H1 (cell line): ENCODE results near the gene GDPD3. TPM values are rescaled to one million over a fixed set of nuclear protein-coding genes. Genes with fewer than 3 reads are reported as not detected.

ENCODE experiments used
- CTCF ChIA-PET: fragments of 300-600 bp; sonication (Branson Sonifier 250); formaldehyde crosslinking; loops from one replicate; lab custom pipeline; 2021; ENCODE audit not compliant: partially characterized antibody; lab: Charles Lee
- POLR2A ChIA-PET: fragments of 300-600 bp; sonication (Branson Sonifier 250); formaldehyde crosslinking; loops from one replicate; lab custom pipeline; 2021; ENCODE audit warnings: inconsistent platforms; ENCODE audit not compliant: partially characterized antibody; lab: Charles Lee
- DNase-seq, 2 experiments: peaks; one replicate each; pipeline versions ENCODE4 v3.0.0 to v3.0.0-alpha.2; 2010 to 2022; ENCODE audit warnings: low spot score in 2 of 2, low read depth in 1 of 2, mixed read lengths in 1 of 2
- FAIRE-seq: peaks from 2 replicates; lab custom pipeline; 2011; peaks lifted over from hg19 to GRCh38; lab: Jason Lieb, UNC
- H2AFZ ChIP-seq: 2 replicates; pipeline ENCODE4 v1.8.1; 2012; ENCODE audit warnings: low read length, inconsistent platforms
- H2AK5ac ChIP-seq: 2 replicates; pipeline ENCODE4 v1.6.1; 2013; ENCODE audit warnings: low read depth, low read length
- H2BK120ac ChIP-seq: replicated peaks from 2 replicates; pipeline ENCODE3; 2013; ENCODE audit warnings: low read depth, low read length, inconsistent platforms
- H2BK12ac ChIP-seq: 2 replicates; pipeline ENCODE4 v1.6.1; 2013; ENCODE audit warnings: low read depth, low read length
- H2BK15ac ChIP-seq: 2 replicates; pipeline ENCODE4 v1.6.1; 2013; ENCODE audit warnings: low read length
- H2BK20ac ChIP-seq: 2 replicates; pipeline ENCODE4 v1.6.1; 2013; ENCODE audit warnings: low read length
- H2BK5ac ChIP-seq: 2 replicates; pipeline ENCODE4 v1.6.1; 2013; ENCODE audit warnings: low read depth, low read length
- H3K14ac ChIP-seq: 2 replicates; pipeline ENCODE4 v1.6.1; 2013; ENCODE audit warnings: inconsistent platforms; ENCODE audit not compliant: insufficient read length
- H3K18ac ChIP-seq: 2 replicates; pipeline ENCODE4 v1.6.1; 2013; ENCODE audit warnings: low read length; ENCODE audit errors: extremely low read depth
- H3K23ac ChIP-seq: 2 replicates; pipeline ENCODE4 v1.6.1; 2013; ENCODE audit warnings: inconsistent platforms; ENCODE audit not compliant: insufficient read length
- H3K23me2 ChIP-seq: 2 replicates; pipeline ENCODE4 v1.6.1; 2013; ENCODE audit warnings: low read depth, low read length
- H3K27ac ChIP-seq: 2 replicates; pipeline ENCODE4 v1.6.1; 2011; ENCODE audit warnings: low read depth, low read length, inconsistent platforms
- H3K27me3 ChIP-seq, 4 experiments: replicated peaks in 1 of 4; 1 replicate in 1 of 4; 2 replicates in 3 of 4; pipeline versions ENCODE4 v1.6.1 to v1.8.1; 2011 to 2013; ENCODE audit warnings: low read length in 3 of 4, mild to moderate bottlenecking in 3 of 4, inconsistent platforms in 2 of 4, mixed read lengths in 2 of 4, moderate library complexity in 1 of 4; ENCODE audit not compliant: control insufficient read depth in 3 of 4, insufficient read depth in 3 of 4; ENCODE audit errors: extremely low read depth in 1 of 4
- H3K36me3 ChIP-seq, 4 experiments: 2 replicates each; pipeline versions ENCODE4 v1.6.1 to v1.8.1; 2011 to 2013; ENCODE audit warnings: mild to moderate bottlenecking in 4 of 4, low read length in 3 of 4, moderate library complexity in 2 of 4, control low read depth in 1 of 4, inconsistent platforms in 1 of 4; ENCODE audit not compliant: insufficient read depth in 4 of 4, control insufficient read depth in 2 of 4
- H3K4ac ChIP-seq: replicated peaks from 2 replicates; pipeline ENCODE3; 2013; ENCODE audit warnings: low read length, low read depth, mixed read lengths, inconsistent platforms; ENCODE audit not compliant: insufficient read length
- H3K4me1 ChIP-seq, 4 experiments: replicated peaks in 1 of 4; 1 replicate in 1 of 4; 2 replicates in 3 of 4; pipeline versions ENCODE4 v1.6.1 to v1.8.1; 2011 to 2013; ENCODE audit warnings: low read length in 3 of 4, inconsistent platforms in 2 of 4, mixed read lengths in 1 of 4; ENCODE audit not compliant: insufficient read depth in 4 of 4, control insufficient read depth in 3 of 4
- H3K4me2 ChIP-seq, 2 experiments: 2 replicates each; pipeline versions ENCODE4 v1.6.1 to v1.8.1; 2011 to 2013; ENCODE audit warnings: low read depth in 2 of 2, low read length in 2 of 2, control low read depth in 1 of 2, inconsistent platforms in 1 of 2, mild to moderate bottlenecking in 1 of 2; ENCODE audit not compliant: insufficient read depth in 1 of 2
- H3K4me3 ChIP-seq, 4 experiments: fragments of 200-600, 300-600 bp in 1 of 4; sonication (generic), shearing (Covaris generic), sonication (Bioruptor Twin) in 1 of 4; 2 replicates each; pipeline versions ENCODE4 v1.5.1 to v1.8.1; 2011 to 2016; ENCODE audit warnings: low read length in 4 of 4, low read depth in 3 of 4, control low read depth in 2 of 4, inconsistent platforms in 2 of 4, mild to moderate bottlenecking in 2 of 4, mixed read lengths in 1 of 4, moderate library complexity in 1 of 4; ENCODE audit not compliant: insufficient read depth in 2 of 4; ENCODE audit errors: extremely low read depth in 1 of 4
- H3K56ac ChIP-seq: replicated peaks from 2 replicates; pipeline ENCODE3; 2013; ENCODE audit warnings: low read depth, mild to moderate bottlenecking, mixed read lengths, low read length, inconsistent platforms; ENCODE audit not compliant: insufficient read length
- H3K79me1 ChIP-seq: 2 replicates; pipeline ENCODE4 v1.6.1; 2013; ENCODE audit warnings: low read depth, low read length, control low read depth
- H3K79me2 ChIP-seq, 2 experiments: 2 replicates each; pipeline versions ENCODE4 v1.6.1 to v1.8.1; 2012 to 2013; ENCODE audit warnings: low read length in 2 of 2, mild to moderate bottlenecking in 2 of 2, inconsistent platforms in 1 of 2; ENCODE audit not compliant: insufficient read depth in 2 of 2, control insufficient read depth in 1 of 2
- H3K9ac ChIP-seq, 4 experiments: replicated peaks in 1 of 4; 1 replicate in 1 of 4; 2 replicates in 3 of 4; pipeline versions ENCODE4 v1.6.1 to v1.8.1; 2011 to 2013; ENCODE audit warnings: low read depth in 3 of 4, low read length in 3 of 4, control low read depth in 2 of 4, mild to moderate bottlenecking in 2 of 4, moderate library complexity in 2 of 4, inconsistent platforms in 1 of 4; ENCODE audit errors: extremely low read depth in 1 of 4
- H3K9me3 ChIP-seq, 2 experiments: 2 replicates each; pipeline versions ENCODE4 v1.6.1 to v1.8.1; 2012 to 2013; ENCODE audit warnings: mild to moderate bottlenecking in 2 of 2, moderate library complexity in 2 of 2, control low read depth in 1 of 2, inconsistent platforms in 1 of 2, low read depth in 1 of 2, low read length in 1 of 2, mixed read lengths in 1 of 2; ENCODE audit not compliant: insufficient read depth in 2 of 2
- H4K20me1 ChIP-seq, 2 experiments: replicated peaks in 1 of 2; 2 replicates each; pipeline versions ENCODE3 to v1.8.1; 2011 to 2013; ENCODE audit warnings: inconsistent platforms in 2 of 2, low read length in 2 of 2, mild to moderate bottlenecking in 1 of 2; ENCODE audit not compliant: insufficient read depth in 2 of 2, control insufficient read depth in 1 of 2
- H4K5ac ChIP-seq: 2 replicates; pipeline ENCODE4 v1.6.1; 2013; ENCODE audit warnings: low read length, low read depth, mixed read lengths, inconsistent platforms; ENCODE audit not compliant: insufficient read length
- H4K8ac ChIP-seq: 2 replicates; pipeline ENCODE4 v1.8.0; 2013; ENCODE audit warnings: mild to moderate bottlenecking, moderate library complexity, low read length, inconsistent platforms; ENCODE audit not compliant: insufficient read depth; ENCODE audit errors: extremely low read depth
- H4K91ac ChIP-seq: replicated peaks from 2 replicates; pipeline ENCODE3; 2013; ENCODE audit warnings: low read length, mixed read lengths, inconsistent platforms; ENCODE audit not compliant: insufficient read length
- POLR2A ChIP-seq, 2 experiments: IDR thresholded peaks; 1 replicate in 1 of 2; 2 replicates in 1 of 2; pipeline ENCODE4 v1.6.1; 2011; ENCODE audit warnings: low read depth in 2 of 2, low read length in 2 of 2, mild to moderate bottlenecking in 2 of 2; ENCODE audit errors: control extremely low read depth in 1 of 2
- YY1 ChIP-seq: IDR thresholded peaks from 2 replicates; pipeline ENCODE4 v1.6.1; 2011; ENCODE audit warnings: low read depth, mild to moderate bottlenecking, low read length
- WGBS, 2 experiments: shearing (Covaris generic) in 1 of 2; methylation state at CpG; one replicate each; pipeline versions ENCODE4 v1.1.6 to v1.1.7; 2013 to 2015; ENCODE audit warnings: low lambda C conversion rate in 2 of 2, mixed read lengths in 2 of 2, inconsistent platforms in 1 of 2, low coverage in 1 of 2, missing lambda C conversion rate in 1 of 2; ENCODE audit not compliant: insufficient replicate concordance in 2 of 2, insufficient coverage in 1 of 2, insufficient read length in 1 of 2; ENCODE audit errors: extremely low coverage in 1 of 2, missing lambda C conversion rate in 1 of 2; 5-methylcytosine and 5-hydroxymethylcytosine counted together
- polyA plus RNA-seq, 7 experiments: library from polyadenylated mRNA; depleted of rRNA in 3 of 7; stranded (reverse) in 5 of 7; unstranded in 2 of 7; fragments of >200 nt in 5 of 7; fragments of 200-250 nt in 2 of 7; gene quantifications; 1 replicate in 5 of 7; 2 replicates in 1 of 7; 4 replicates in 1 of 7; pipeline versions ENCODE4 v1.2.1 to v1.2.3, GENCODE V29; 2011 to 2013; ENCODE audit warnings: missing spikeins in 2 of 7, mixed read lengths in 2 of 7
- total RNA-seq: library from RNA; stranded (reverse); fragmentation: NEBNext Ultra II Directional; extraction: Animal tissue kit (Norgen Biotek cat#: 25700); gene quantifications from 2 replicates; pipeline ENCODE4 v1.2.1, GENCODE V29; 2021

The GDPD3 gene
- total and polyA plus RNA-seq, 2 of the 8 experiments (the other 6 are each of a cell fraction or from before 2014, with no cell fraction given), result 0.20 TPM; not detected in 1

- peak overlapping the region; percentile 71 for H3K18ac ChIP-seq
- H3K4me3 ChIP-seq, result peak overlapping the region; percentile 55 to 84 (median 66)
- H4K8ac ChIP-seq, result no peak overlapping the region; the same call in 1 of the 2 replicates
- H2BK20ac ChIP-seq, result no peak overlapping the region
- peaks cover 0 to 6% of the 10 kb centered on the region in 2 experiments; a peak in 1 of 4 replicates for H3K79me2 ChIP-seq
- H4K91ac ChIP-seq, result peak overlapping the region; percentile 2
- DNase-seq, result no peak
- ChIA-PET POLR2A (interaction anchor here (0.8 to 14.0 kb wide), 5 partner anchors 17 to 300 kb away, joined by 3 to 353 read pairs (median 5); partner anchors contain the start of genes ALDOA, GDPD3, KIF22 and PPP4C), CTCF (interaction anchor here (1.2 to 7.7 kb wide), 13 partner anchors 10 to 274 kb away, joined by 4 to 90 read pairs (median 11); partner anchors contain the start of genes ALDOA, GDPD3, PPP4C and TLCD3B)
- H2BK120ac ChIP-seq, result no peak overlapping the region
- 51% methylated on average over 25 of the region's 26 CpGs; no CpG with 5 or more reads in 1 of the 2 experiments for WGBS, 2 experiments
- H2BK12ac ChIP-seq, result 0 out of 2 replicates have a peak overlapping the region, but pooled peaks have one; percentile 9
- peaks cover 0 to 3% (median 0%) of the 10 kb centered on the region in 4 experiments; a peak in 1 of 7 replicates for H3K27me3 ChIP-seq
- H3K56ac ChIP-seq, result no peak overlapping the region
- H3K4me1 ChIP-seq, result peaks cover 0 to 16% (median 10%) of the 10 kb centered on the region in 4 experiments; a peak in 6 of 7 replicates
- H3K23ac ChIP-seq, result no peak overlapping the region
- no peak overlapping the region; the same call in 1 of the 2 replicates for H2AK5ac ChIP-seq
- H3K9ac ChIP-seq, result no peak overlapping the region
- peak overlapping the region; percentile 19 for H4K5ac ChIP-seq
- peaks cover 3% of the 10 kb centered on the region; the same call in 1 of the 2 replicates for H3K79me1 ChIP-seq
- H2BK15ac ChIP-seq, result no peak overlapping the region
- H3K23me2 ChIP-seq, result peaks cover 12% of the 10 kb centered on the region; the same call in 1 of the 2 replicates
- H2AFZ ChIP-seq, result no peak overlapping the region
- H2BK5ac ChIP-seq, result no peak overlapping the region
- H3K27ac ChIP-seq, result no peak overlapping the region
- no peaks in the 10 kb centered on the region for H3K9me3 ChIP-seq
- no peak for FAIRE-seq
- peaks cover 0 to 2% of the 10 kb centered on the region in 2 experiments for H4K20me1 ChIP-seq
- peaks cover 0 to 1% (median 0%) of the 10 kb centered on the region in 4 experiments; a peak in 1 of 8 replicates for H3K36me3 ChIP-seq
- no peak overlapping the region for H3K14ac ChIP-seq
- no peak for TF ChIP-seq YY1
- peak in 1 of 2 experiments; percentile 9; a peak in 1 of 3 replicates for TF ChIP-seq POLR2A (IDR thresholded peaks at IDR 0.05; ENCODE audit: control extremely low read depth in 1 of 2, low read depth in 2 of 2, low read length in 2 of 2)
- H3K4ac ChIP-seq, result no peak overlapping the region
- H3K4me2 ChIP-seq, result peak overlapping the region; percentile 71 to 92
These were observed 22.6 kb downstream of the GDPD3 start for GRCh38 chr16:30090610-30091331.
